OCI-LY3 (cell line): ENCODE data around the gene GRN.

Experiments used
- H2AFZ ChIP-seq: fragments of 200-600, 300-600 bp; shearing (Covaris generic); 2 replicates; pipeline ENCODE4 v1.6.0; 2014; ENCODE audit warnings: antibody characterized with exemption, low read depth, low read length
- H3K27ac ChIP-seq: fragments of 200-600, 300-600 bp; sonication (generic); 2 replicates; pipeline ENCODE4 v1.5.1; 2014; ENCODE audit warnings: mild to moderate bottlenecking, low read length, moderate library complexity, mixed read lengths
- H3K27me3 ChIP-seq: fragments of 200-600, 300-600 bp; sonication (generic); 2 replicates; pipeline ENCODE4 v1.6.1; 2014; ENCODE audit warnings: low read depth, low read length, mixed read lengths
- H3K36me3 ChIP-seq: fragments of 200-600, 300-600 bp; sonication (generic); replicated peaks from 2 replicates; pipeline ENCODE3; 2014; ENCODE audit warnings: low read depth, low read length, mixed read lengths
- H3K4me1 ChIP-seq: fragments of 300-600, 200-600 bp; sonication (generic); 2 replicates; pipeline ENCODE4 v1.6.1; 2014; ENCODE audit warnings: low read length, mixed read lengths
- H3K4me2 ChIP-seq: fragments of 200-600, 300-600 bp; sonication (generic); 2 replicates; pipeline ENCODE4 v1.6.1; 2014; ENCODE audit warnings: low read length, mixed read lengths
- H3K4me3 ChIP-seq: fragments of 300-600, 200-600 bp; sonication (generic); 2 replicates; pipeline ENCODE4 v1.5.1; 2014; ENCODE audit warnings: antibody characterized with exemption, mild to moderate bottlenecking, low read length, moderate library complexity
- H3K79me2 ChIP-seq: fragments of 300-600, 200-600 bp; shearing (Covaris generic); 2 replicates; pipeline ENCODE4 v1.6.1; 2014; ENCODE audit warnings: mild to moderate bottlenecking, low read length, mixed read lengths
- H3K9ac ChIP-seq: fragments of 300-600, 200-600 bp; shearing (Covaris generic); 2 replicates; pipeline ENCODE4 v1.6.0; 2014; ENCODE audit warnings: mild to moderate bottlenecking, low read length, moderate library complexity
- H3K9me3 ChIP-seq: fragments of 200-600, 300-600 bp; shearing (Covaris generic); 2 replicates; pipeline ENCODE4 v1.6.1; 2014; ENCODE audit warnings: low read length, mixed read lengths; ENCODE audit not compliant: insufficient read depth
- H4K20me1 ChIP-seq: fragments of 200-600, 300-600 bp; sonication (generic); 2 replicates; pipeline ENCODE4 v1.6.1; 2016; ENCODE audit warnings: low read length, mixed read lengths; ENCODE audit not compliant: insufficient read depth
- EZH2phosphoT487 ChIP-seq: fragments of 200-600 bp; shearing (Covaris generic); IDR thresholded peaks from 2 replicates; pipeline ENCODE4 v1.6.1; 2018; ENCODE audit warnings: antibody characterized with exemption, mixed run types, low read depth
- TF ChIP-seq, protein P1 (sequence below): fragments of 200-600, 300-600 bp; sonication (generic); IDR thresholded peaks from 2 replicates; pipeline ENCODE4 v1.5.1; 2014; ENCODE audit warnings: antibody characterized with exemption, low read length, low read depth

GRN gene

DNA sequence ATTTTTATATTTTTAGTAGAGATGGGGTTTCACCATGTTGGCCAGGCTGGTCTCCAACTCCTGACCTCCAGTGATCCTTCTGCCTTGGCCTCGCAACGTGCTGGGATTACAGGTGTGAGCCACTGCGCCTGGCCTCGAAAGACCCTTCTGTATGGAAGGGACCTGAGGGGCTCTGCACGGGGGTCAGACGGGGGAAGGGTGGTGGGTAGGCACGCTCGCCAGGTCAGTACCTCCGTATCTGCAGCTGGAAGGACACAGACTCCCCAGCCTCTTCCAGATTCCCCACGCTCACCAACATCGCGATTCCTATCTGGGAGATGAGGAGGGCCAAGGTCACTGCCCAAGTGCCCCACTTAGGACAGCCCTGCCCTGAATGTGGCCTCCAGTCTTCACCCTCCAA is 31.7 kb downstream of the GRN start:
- no peak overlapping the region for H3K4me2 ChIP-seq
- H2AFZ ChIP-seq, result no peak overlapping the region
- H3K4me3 ChIP-seq, result no peak overlapping the region
- no peaks in the 10 kb centered on the region for H3K4me1 ChIP-seq
- H4K20me1 ChIP-seq, result no peaks in the 10 kb centered on the region
- H3K9ac ChIP-seq, result no peak overlapping the region
- no peak overlapping the region for H3K27ac ChIP-seq
- H3K9me3 ChIP-seq, result no peaks in the 10 kb centered on the region
- H3K36me3 ChIP-seq, result no peaks in the 10 kb centered on the region
- H3K79me2 ChIP-seq, result no peaks in the 10 kb centered on the region
- H3K27me3 ChIP-seq, result no peaks in the 10 kb centered on the region
- TF ChIP-seq, protein P1, sequence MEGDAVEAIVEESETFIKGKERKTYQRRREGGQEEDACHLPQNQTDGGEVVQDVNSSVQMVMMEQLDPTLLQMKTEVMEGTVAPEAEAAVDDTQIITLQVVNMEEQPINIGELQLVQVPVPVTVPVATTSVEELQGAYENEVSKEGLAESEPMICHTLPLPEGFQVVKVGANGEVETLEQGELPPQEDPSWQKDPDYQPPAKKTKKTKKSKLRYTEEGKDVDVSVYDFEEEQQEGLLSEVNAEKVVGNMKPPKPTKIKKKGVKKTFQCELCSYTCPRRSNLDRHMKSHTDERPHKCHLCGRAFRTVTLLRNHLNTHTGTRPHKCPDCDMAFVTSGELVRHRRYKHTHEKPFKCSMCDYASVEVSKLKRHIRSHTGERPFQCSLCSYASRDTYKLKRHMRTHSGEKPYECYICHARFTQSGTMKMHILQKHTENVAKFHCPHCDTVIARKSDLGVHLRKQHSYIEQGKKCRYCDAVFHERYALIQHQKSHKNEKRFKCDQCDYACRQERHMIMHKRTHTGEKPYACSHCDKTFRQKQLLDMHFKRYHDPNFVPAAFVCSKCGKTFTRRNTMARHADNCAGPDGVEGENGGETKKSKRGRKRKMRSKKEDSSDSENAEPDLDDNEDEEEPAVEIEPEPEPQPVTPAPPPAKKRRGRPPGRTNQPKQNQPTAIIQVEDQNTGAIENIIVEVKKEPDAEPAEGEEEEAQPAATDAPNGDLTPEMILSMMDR, result no peak
- TF ChIP-seq EZH2phosphoT487, result no peak

DNA sequence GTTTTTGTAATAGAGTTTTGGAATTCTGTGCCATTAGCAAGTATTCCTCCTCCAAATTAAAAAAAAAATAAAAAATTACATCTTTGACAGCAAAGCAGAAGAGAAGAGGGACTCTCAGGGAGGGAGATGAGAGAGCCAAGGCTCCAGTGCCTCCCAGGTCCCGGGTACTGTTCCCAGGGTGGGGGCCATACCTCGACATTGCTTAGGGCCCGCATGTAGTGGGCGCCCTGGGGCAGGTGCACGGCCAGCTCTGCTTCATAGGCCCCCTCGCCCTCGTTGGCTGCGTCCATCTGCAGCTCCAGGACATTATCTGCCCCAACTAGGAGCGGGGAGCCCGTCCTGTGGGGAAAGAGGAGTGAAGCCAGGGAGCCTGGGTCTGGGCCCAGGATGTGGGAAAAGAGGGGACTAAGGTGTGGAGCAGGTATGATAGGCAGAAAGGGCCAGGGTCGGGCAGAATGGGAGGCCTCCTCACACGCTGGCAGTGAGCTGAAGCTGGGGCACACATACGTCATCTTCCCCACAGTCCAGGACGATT is 33.1 kb downstream of the GRN start:
- H3K4me3 ChIP-seq, result no peak overlapping the region
- no peak overlapping the region for H2AFZ ChIP-seq
- no peak overlapping the region for H3K4me2 ChIP-seq
- H3K79me2 ChIP-seq, result no peaks in the 10 kb centered on the region
- no peak overlapping the region for H3K27ac ChIP-seq
- no peaks in the 10 kb centered on the region for H3K9me3 ChIP-seq
- TF ChIP-seq, protein P1, result no peak
- TF ChIP-seq EZH2phosphoT487, result no peak
- H3K9ac ChIP-seq, result no peak overlapping the region
- H3K27me3 ChIP-seq, result no peaks in the 10 kb centered on the region
- H4K20me1 ChIP-seq, result no peaks in the 10 kb centered on the region
- H3K36me3 ChIP-seq, result no peaks in the 10 kb centered on the region
- no peaks in the 10 kb centered on the region for H3K4me1 ChIP-seq

DNA sequence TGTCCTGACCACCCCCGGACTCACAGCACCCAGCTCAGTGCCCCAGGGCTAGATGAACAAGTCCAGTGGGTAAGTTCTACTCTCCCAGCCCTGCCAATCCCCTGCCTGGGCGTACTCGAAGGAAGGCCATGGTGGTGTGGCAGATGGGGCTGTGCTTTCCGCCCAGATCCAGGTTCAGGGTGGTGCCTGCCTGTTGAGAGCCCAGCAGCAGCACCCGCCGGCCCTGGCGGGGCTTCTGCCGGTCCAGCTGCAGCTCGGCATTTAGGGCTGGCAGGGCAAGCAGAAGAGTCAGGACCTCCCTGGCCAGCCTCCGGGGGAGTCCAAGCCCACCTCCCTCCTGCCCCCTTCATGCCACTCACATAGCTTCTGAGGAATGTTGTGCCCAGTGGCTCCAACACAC is 34.8 kb downstream of the GRN start:
- H3K4me3 ChIP-seq, result no peak overlapping the region
- no peak for TF ChIP-seq EZH2phosphoT487
- TF ChIP-seq, protein P1, result no peak
- no peak overlapping the region for H2AFZ ChIP-seq
- no peaks in the 10 kb centered on the region for H3K27me3 ChIP-seq
- H3K4me1 ChIP-seq, result no peaks in the 10 kb centered on the region
- no peaks in the 10 kb centered on the region for H3K36me3 ChIP-seq
- no peaks in the 10 kb centered on the region for H3K79me2 ChIP-seq
- H4K20me1 ChIP-seq, result no peaks in the 10 kb centered on the region
- no peak overlapping the region for H3K27ac ChIP-seq
- no peak overlapping the region for H3K4me2 ChIP-seq
- H3K9me3 ChIP-seq, result no peaks in the 10 kb centered on the region
- no peak overlapping the region for H3K9ac ChIP-seq

DNA sequence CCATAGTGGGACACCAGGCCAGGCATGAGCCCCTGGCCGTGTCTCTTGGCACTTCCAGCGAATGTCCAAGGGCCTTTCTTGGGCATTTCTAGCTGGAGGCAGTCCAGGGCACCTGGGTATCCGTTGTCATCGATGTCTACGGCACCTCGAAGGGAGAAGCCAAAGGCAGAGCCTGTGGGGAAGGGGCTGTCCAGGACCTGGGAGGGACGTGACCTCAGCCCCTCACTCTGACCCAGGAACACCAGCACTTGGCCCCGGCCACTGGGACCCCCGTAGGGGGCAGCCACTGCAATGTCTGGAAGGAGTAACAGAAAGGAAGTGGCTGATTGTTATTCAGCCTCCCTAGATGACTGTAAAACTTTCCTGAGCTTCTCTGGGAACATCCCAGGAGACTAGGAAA is 35.7 kb downstream of the GRN start:
- H3K79me2 ChIP-seq, result no peaks in the 10 kb centered on the region
- no peaks in the 10 kb centered on the region for H3K36me3 ChIP-seq
- peaks cover 2% of the 10 kb centered on the region; the same call in 1 of the 2 replicates for H3K4me1 ChIP-seq
- no peak overlapping the region for H3K9ac ChIP-seq
- peaks cover 2% of the 10 kb centered on the region; the same call in 1 of the 2 replicates for H3K27me3 ChIP-seq
- no peaks in the 10 kb centered on the region for H3K9me3 ChIP-seq
- H4K20me1 ChIP-seq, result no peaks in the 10 kb centered on the region
- no peak overlapping the region for H3K4me3 ChIP-seq
- no peak overlapping the region for H3K27ac ChIP-seq
- TF ChIP-seq, protein P1, result no peak
- no peak for TF ChIP-seq EZH2phosphoT487
- H3K4me2 ChIP-seq, result no peak overlapping the region
- H2AFZ ChIP-seq, result no peak overlapping the region
